NK-92 (cell line): ENCODE measurements around the gene ITPKC.

Experiments
- DNase-seq: peaks from one replicate; lab custom pipeline; 2025; ENCODE audit not compliant: unreplicated experiment; lab: John Stamatoyannopoulos, UW

The ITPKC gene

DNA sequence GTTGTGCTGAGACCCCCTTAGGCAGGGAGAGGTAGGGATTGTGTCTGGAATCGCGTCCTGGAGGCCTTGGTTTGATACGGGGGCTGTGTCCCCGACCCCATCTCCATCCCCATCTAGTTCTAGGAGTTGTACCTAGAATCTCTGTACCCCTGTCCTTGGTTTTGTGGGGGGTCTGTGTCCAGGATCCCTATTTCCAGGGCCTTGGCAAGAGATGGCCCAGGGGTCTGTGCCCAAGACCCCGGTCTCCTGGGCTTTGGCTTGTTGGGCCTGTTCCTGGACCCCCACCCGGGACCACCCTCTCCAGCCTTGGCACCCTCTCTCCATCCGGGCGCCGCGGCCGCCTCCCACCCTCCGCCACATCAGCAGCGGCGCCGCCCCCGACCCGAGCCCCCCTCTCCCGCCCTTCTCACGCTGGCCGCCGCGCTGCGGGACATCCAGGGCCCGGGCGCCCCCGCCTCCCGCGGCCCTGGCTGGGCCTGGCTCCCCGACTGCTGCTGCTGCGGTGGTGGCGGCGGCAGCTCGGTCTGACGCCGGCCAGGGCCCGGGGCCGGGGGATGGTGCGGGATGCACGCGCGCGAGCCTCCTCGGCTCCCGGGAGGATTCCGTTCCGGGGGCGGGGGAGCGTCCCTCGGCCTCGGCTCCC, 26.7 kb upstream of the ITPKC start, which contains the start of gene NUMBL:
Gene NUMBL (minus strand): TSS at position 602 of the 643 bp plus-strand sequence. CDS start 168 bp downstream, at position 434.
- DNase-seq = no peak

DNA sequence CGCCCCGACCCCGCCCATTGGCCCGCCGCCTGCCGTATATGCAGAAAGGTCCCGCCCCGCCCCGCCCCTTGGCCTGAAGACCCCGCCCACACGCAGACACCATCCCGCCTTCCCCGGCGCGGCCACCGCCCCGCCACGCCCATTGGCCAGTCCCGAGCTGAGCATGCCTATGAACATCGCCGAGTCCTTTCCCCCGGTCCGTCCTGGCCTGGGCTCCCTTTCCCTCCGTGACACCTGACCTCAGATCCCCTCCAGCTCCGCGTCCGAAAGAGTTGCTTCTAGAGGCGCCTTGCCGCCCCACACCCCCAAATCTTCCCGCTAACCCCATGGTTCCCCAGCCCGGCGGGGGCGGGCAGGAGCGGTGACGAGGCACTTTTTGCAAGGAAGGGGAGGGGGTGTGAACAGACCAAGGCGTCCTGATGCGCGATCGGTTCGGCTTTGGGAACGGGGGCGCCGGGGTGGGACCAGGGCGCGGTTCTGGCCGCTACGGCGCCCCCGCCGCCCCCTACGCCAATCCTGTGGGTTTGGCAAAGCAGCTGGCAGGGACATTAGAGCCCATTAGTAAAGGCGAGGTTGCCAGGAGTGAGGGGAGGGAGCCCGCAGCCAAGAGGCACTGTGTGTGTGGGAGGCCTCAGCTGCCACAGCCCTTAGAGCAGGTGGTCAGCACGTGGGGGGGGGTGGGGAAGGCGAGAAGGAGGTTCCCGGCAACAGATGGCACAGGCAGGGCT, 26.1 kb upstream of the ITPKC start:
- peak; percentile 55 for DNase-seq

DNA sequence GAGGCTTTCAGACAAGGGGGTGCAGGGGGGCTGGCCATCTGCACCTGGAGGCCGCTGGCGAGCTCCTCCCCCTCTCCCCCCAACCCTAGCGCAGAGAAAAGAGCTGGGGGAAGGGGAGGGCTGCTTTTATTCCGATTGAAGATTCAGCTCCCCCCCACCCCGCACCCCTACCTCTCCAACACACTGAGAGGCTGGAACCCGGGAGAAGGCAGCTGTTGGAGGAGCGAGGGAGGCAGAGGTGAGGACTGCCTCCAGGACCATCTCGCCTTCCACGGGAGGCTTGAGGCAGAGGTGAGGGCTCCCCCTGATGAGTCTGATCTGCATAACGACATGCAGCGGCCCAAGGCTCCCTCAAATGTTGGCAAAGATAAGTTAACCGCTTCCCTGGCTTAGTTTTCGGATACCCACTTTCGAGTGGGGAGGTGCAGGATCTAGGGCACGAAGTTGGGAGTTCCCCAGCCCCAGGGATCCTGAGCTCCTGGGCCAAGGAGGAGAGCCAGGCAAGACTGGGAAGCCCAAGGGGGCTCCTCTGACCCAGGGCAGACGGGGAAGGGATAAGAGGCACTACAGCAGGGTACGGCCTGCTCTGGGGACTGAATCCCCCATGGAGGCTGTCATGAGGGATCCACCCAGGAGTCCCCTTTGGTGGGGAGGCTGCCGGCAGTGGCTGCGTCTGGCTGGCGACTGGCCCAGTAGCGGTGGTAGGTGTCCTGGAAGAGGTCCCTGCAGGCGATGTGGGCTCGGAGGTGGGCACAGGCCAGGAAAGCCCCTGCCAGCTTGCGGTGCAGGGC, 25.3 kb upstream of the ITPKC start:
- DNase-seq = no peak

DNA sequence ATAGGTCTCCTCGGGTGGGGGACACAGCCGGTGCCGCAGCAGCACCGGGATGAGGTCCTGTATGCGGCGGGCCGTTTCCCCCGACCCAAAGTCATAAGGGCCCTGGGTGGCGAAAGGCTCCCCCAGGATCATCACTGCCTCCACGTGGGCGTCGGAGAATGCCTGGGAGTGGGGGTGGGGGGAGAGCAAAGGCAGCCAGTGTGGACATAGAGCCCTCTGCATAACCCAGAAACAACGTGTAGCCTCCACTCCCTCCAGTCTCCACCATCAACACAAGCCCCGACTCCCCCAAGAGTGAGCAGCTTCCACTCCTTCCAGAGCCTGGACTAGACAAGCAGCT, 24.7 kb upstream of the ITPKC start:
- DNase-seq = no peak

DNA sequence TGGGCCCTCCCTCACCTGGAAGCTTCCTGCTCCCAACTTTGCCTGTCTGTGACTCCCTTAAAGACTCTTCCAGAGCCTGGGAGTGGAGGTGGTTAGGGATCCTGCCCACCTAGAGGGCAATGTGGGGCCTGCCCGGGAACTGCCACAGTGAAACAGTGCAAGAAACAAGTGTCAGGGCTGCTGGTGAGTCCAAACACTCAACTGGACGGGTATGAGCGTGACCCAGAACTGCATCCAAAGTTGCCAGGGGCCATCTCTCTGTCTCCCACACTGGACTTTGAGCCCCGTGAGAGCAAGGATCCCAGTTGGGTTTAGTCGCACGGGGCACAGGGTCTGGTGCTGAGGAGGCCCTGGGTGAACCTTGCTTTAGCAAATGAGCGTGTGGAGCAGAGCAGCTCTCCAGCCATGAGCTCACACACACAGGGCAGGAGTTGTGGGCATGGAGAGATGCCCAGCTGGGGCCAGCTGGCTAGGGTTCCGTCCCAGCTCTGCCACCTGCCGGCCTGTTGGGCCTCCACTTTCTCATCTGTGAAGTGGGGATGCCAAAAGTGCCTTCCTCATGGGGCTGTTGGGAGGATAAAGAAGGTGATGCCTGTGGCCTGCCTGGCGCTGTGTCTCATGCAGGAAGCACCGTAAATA, 23.6 kb upstream of the ITPKC start:
- no peak for DNase-seq

DNA sequence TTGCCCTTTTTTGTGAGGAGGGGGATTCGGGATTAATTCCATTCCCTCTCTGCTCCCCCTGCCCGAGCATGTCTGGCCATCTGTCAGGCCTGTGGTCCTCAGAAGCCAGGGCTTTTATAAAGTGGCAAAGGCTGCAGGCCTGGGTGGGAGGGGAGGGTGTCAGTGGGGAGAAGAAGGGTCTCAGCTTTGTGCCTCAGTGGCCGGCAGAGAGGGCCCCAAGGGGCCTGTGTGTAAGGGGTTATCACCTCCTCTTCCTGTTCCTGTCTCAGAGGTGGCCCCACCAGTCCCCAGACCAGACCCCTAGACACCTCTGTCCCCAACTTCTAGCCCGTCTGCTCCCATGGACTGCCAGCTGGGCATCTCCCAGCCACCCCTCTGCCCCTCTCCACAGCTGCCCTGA, 23.0 kb upstream of the ITPKC start:
- no peak for DNase-seq

DNA sequence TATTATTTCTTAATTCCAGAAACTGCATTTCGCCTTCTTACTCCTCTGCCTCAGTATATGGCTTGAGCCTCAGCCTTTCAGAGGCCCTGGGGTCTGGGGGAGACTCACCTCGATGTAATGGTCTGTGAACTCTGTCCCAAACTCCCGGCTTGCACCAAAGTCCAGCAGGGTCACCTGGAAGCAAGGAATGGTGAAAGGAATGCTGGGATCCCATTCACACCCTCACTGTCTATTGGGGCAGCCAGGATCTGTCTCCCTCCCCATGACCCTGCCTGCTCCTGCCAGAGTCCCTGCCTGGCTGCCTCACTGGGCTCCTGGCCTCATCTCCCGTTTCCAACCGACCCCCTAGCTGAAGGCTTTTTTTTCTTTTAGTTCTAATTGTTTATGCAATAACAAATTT, 21.0 kb upstream of the ITPKC start:
- DNase-seq = no peak

DNA sequence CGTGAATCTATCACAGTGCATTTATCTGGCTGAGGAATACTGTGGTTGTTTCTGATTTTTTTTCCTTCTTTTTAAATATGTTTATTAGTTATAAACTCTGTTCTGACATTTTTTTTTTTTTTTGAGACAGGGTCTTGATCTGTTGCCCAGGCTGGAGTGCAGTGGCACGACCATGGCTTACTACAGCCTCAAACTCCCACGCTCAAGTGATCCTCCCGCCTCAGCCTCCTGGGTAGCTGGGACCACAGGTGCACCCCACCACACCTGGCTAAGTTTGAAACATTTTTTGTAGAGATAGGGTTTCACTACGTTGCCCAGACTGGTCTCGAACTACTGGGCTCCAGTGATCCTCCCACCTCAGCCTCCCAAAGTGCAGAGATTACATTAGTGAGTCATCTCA, 19.9 kb upstream of the ITPKC start:
- no peak for DNase-seq

DNA sequence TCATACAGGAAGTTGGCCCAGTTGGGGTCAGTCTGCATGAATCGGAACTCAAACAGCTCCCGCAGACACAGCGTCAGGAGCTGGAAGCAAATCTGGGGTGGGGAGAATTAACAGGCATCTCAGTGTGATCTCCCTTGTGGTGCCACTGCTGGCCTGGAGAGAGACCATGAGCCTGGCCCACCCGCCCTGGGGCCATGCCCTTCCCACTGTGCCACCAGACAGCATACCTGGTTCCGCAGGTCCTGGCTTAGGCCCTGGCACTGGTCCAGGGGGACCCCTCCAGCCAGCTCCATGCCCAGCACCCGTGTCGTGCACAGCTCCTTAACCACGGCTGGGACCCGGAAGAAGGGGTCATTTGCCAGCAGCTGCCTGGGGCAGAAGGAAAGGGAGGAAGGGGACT, 16.8 kb upstream of the ITPKC start:
- DNase-seq = no peak

DNA sequence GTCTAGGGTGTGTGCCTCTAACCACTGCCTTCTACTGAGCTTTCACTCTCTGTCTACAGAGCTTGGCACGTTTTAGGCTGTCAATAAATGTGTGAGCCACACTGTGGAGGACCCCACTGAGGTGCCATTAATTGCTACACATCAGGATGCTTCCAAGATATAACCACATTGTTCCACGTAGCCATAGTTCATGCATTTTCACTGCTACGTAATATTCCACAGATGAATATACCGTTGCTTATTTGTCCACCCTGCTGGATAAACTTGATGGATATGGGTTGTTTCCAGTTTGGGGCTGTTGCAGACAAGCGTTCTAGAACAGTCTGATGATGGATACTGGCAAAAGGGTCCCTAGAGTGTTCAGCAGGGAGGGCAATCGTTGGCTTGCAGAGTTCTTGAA, 15.2 kb upstream of the ITPKC start:
- no peak for DNase-seq

DNA sequence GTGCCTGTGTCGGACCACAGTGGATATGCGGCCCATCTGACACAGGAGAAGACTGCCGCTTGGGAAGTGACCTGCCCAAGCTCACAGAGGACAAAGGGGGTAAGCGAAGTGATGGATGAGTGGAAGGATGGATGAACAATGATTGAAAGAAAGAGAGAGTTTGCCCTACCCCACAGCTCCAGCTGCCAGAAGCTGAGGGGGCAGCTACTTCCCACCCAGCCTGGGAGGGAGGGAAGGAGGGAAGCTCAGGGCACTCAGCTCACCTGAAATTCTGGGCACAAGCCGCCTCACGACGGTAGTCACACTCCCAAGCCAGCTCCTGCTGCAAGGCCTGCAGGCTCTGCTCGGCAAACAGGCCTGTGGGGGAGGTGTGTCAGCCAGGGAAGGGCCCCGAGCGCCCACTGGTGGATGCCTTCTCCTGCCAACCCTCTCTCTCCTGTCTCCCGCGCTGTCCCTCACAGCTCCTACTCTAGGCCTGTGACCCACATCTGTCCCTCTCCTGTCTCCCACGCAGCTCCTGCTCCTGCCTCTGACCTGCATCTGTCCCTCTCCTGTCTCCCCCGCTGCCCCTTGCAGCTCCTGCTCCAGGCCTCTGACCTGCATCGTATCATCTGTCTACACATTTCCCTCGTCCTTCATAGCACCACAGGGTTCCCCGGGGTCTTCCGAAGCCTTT, 14.4 kb upstream of the ITPKC start:
- DNase-seq = no peak

DNA sequence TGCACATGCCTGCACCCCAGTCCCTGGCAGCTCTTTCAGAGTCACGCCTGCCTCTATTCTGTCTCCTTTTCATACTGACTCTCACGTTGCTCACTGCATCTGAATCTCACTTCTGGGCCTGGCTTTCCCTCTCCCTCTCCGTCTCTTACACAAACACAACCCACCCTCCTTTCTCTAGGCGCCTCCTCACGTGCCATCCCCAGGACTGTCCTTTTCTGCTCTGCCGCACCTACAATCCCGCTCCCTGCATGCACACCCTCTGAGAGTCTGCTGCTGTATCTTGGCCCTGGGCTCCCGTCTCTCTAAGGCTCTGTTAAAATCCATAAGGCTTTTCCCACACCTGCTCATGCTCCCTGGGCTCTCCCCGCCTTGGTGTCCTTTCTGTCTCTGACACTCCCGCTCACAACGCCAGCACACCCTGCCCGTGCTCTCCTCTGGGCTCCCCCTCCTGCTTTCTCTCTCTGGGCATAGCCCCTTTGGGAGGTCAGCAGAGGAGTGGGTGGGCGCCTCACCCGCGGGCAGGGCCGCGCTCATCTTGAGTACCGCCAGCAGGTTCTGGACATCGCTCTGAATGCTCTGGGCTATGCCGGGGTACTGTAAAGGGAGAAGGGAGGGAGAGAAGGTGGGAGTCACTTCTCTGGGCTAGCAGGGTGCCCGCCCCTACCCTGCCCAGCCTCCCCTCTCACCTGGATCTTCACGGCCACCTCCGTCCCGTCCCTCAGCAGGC, 13.7 kb upstream of the ITPKC start:
- DNase-seq = no peak

DNA sequence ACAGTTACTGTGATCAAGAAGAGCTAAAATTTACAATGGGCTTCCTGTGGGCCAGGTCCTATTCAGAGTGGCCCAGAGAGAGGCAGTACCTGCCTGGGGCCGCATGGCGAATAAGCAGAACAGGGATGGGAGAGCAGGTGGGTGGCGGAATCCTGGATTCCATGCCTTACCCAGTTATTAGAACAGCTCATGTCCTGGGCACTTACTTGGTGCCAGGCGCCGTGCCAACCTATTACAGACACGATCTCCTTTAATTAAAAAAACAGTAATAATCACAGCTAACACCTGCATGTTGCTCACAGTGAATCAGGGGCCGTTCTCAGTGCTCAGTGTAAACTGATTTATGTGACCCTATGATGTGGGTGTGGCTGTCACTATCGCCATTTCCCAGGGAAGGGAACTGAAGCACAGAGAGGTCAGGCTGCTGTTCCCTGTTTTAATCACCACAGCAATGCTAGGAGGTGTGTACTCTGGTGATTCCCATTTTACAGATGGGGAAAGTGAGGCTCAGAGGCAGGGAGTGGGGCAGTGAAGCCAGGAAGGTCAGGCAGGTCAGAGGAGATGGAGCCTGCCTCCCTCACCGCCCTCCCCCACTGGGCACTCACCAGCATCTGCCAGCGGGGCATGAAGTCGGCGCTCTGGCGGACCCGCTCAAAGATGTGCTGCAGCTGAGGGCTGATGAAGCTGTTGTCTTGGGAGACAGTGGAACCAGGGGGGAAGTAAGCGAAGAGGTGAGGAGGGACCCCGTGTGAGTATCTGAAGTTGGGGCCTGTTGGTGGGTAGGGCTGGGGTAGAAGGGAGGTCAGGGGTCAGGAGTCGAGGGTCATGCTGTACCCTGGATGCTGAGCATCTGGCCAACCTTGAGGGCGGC, 12.2 kb upstream of the ITPKC start:
- no peak for DNase-seq

DNA sequence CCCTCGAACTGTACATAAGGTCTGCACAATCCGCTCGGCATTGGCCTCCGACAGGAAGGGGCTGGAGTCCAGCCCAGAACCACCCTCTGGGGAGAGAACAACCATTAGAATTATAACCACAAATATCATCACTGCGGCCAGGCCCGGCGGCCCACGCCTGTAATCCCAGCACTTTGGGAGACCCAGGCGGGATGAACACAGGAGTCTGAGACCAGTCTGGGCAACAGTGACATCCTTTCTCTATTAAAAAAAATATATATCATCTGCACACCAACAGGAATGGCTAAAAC, 11.6 kb upstream of the ITPKC start:
- no peak for DNase-seq

DNA sequence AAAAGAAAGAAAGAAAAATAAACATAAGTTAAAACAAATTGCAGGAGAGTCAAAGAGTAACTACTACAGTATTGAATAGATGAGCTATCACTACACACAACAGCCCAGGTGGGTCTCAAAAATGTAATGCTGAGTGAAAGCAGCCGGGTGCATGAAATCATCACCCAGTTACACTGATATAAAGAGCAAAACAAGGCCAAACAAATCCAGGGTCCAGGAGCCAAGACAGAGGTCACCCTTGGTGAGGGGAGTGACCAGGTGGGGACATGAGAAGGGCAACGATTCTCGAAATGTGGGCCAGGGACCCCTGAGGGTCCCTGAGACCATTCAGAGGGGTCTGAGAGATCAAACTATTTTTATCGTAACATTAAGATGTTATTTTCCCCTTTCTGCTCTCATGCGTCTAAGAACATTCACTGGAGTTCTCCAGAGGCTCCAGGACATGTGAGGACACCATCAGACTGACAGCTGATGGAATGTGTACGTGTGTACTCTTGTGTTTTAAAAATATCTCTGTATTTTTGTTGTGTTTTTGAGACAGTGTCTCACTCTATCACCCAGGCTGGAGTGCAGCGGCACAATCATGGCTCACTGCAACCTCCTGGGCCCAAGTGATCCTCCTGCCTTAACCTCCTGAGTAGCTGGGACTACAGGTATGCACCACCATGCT, 10.8 kb upstream of the ITPKC start:
- no peak for DNase-seq

DNA sequence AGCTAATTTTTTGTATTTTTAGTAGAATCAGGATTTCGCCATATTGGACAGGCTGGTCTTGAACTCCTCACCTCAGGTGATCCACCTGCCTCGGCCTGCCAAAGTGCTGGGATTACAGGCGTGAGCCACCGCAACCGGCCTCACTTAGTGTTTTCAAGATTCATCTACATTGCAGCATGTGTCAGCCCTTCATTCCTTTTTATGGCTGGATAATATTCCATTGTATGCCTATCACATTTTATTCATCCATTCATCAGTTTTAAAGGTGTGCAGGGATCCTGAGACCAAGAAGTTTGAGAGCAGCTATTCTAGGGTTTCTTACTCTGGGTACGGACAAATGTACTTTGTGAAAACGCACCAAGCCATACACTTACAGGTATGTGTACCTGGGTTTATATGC, 9.3 kb upstream of the ITPKC start:
- no peak for DNase-seq

DNA sequence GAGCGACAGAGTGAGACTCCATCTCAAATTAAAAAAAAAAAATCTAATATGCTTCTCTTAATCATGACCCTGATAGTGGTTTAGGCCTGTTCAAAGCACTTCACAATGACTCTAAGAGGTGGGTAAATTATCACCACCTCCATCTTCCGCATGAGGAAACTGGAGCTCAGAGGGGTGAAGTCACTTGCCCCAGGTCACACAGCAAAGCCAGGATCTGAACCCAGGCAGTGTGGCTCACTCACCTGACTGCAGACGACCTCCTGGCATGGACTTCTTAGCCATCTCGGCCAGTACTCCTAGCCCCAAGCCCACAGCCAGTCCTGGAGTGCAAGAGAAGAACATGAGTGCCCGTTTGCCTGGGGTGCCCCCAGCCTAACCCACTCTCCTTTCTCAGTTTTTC, 7.1 kb upstream of the ITPKC start:
- DNase-seq = no peak

DNA sequence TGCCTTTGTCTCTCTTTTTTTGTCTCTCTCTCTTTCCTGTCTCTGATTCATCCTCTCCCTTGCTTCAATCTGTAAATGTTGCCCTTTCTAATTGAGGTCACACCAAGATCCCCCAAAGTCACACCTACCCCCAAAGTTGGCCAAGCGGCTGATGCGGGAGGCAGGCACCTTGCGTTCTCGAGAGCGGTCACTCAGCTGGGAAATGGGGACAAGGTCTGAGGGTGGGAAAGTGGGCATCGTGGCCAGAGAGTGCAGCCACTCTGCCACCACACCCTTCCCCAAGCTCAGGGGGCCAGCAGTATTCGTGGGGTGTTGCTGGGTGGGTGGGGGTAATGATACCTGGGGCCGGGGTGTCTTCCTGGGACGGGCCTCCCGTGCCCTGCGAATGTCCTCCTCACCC, 3.0 kb upstream of the ITPKC start:
- no peak for DNase-seq
